Stimulated activated CD8-positive, alpha-beta memory T cell treated with anti-CD3 and anti-CD28 coated beads, Interleukin-7, amount 100 ng/mL, for 1 hour (primary cell): Measurements from ENCODE around the gene ITGAE.

Source experiments
- DNase-seq, 2 donors: peaks; one replicate each; pipeline ENCODE4 v3.0.0-alpha.2; 2020; ENCODE audit warnings: low read depth in 2 of 2

ITGAE gene

GRCh38 chr17:3818786-3819185 is 17.8 kb upstream of the ITGAE start:
- DNase-seq = no peak

GRCh38 chr17:3817851-3818605 is 17.0 kb upstream of the ITGAE start:
- no peak for DNase-seq

GRCh38 chr17:3815925-3816324 is 14.9 kb upstream of the ITGAE start:
- DNase-seq = no peak

- no peak for DNase-seq
These were observed 14.1 kb upstream of the ITGAE start for GRCh38 chr17:3815122-3815521.

GRCh38 chr17:3814361-3814760 is 13.4 kb upstream of the ITGAE start:
- no peak for DNase-seq

- DNase-seq = no peak
These were observed 12.2 kb upstream of the ITGAE start for GRCh38 chr17:3813171-3813570.

- no peak for DNase-seq
These were observed 11.8 kb upstream of the ITGAE start for GRCh38 chr17:3812771-3813170.

- DNase-seq = no peak
These were observed 11.3 kb upstream of the ITGAE start for GRCh38 chr17:3812284-3812683.

- DNase-seq = no peak
These were observed 9.0 kb upstream of the ITGAE start for GRCh38 chr17:3810019-3810418.

- DNase-seq = no peak
These were observed 8.1 kb upstream of the ITGAE start for GRCh38 chr17:3809135-3809534.

GRCh38 chr17:3808701-3809100 is 7.7 kb upstream of the ITGAE start:
- DNase-seq = no peak

- no peak for DNase-seq
These were observed 4.6 kb upstream of the ITGAE start for GRCh38 chr17:3805581-3805980.

GRCh38 chr17:3804503-3804931 is 3.5 kb upstream of the ITGAE start:
- no peak for DNase-seq

GRCh38 chr17:3803308-3803640 is 2.3 kb upstream of the ITGAE start:
- no peak for DNase-seq

GRCh38 chr17:3802461-3803307 is 1.7 kb upstream of the ITGAE start:
- DNase-seq = no peak

- DNase-seq = no peak
These were observed 804 bp upstream of the ITGAE start for GRCh38 chr17:3801792-3802191.

- DNase-seq = no peak
These were observed 359 bp upstream of the ITGAE start for GRCh38 chr17:3801347-3801746.

GRCh38 chr17:3799181-3799945 is 1.6 kb downstream of the ITGAE start:
- no peak for DNase-seq

- DNase-seq = no peak
These were observed 2.5 kb downstream of the ITGAE start for GRCh38 chr17:3798273-3799180.

GRCh38 chr17:3796822-3797170 is 4.2 kb downstream of the ITGAE start:
- DNase-seq = no peak

- DNase-seq = peak; percentile 60 to 81
These were observed 4.7 kb downstream of the ITGAE start for GRCh38 chr17:3796110-3796821.
